Iris pigment epithelial cell (primary cell): ENCODE data around the gene LUZP1.

Experiments used
- DNase-seq: peaks from one replicate; pipeline ENCODE4 v3.0.0-alpha.2; 2011; ENCODE audit warnings: low read depth

LUZP1 gene

GRCh38 chr1:23116216-23116836, 52.3 kb downstream of the LUZP1 start:
- no peak for DNase-seq

- DNase-seq = no peak
These were observed 54.1 kb downstream of the LUZP1 start for GRCh38 chr1:23114424-23115079.

- no peak for DNase-seq
These were observed 56.8 kb downstream of the LUZP1 start for GRCh38 chr1:23111600-23112535.

GRCh38 chr1:23110391-23110790, 58.3 kb downstream of the LUZP1 start:
- no peak for DNase-seq

- DNase-seq = no peak
These were observed 59.6 kb downstream of the LUZP1 start for GRCh38 chr1:23108918-23109533.

- peak; percentile 75 for DNase-seq
These were observed 65.4 kb downstream of the LUZP1 start for GRCh38 chr1:23103001-23103889.

- peak; percentile 67 for DNase-seq
These were observed 66.4 kb downstream of the LUZP1 start for GRCh38 chr1:23102289-23102688.

GRCh38 chr1:23101887-23102286, 66.8 kb downstream of the LUZP1 start:
- DNase-seq = no peak

- peak; percentile 65 for DNase-seq
These were observed 67.4 kb downstream of the LUZP1 start for GRCh38 chr1:23101101-23101827.

- DNase-seq = peak; percentile 99
These were observed 68.4 kb downstream of the LUZP1 start for GRCh38 chr1:23100074-23100748.

- no peak for DNase-seq
These were observed 69.5 kb downstream of the LUZP1 start for GRCh38 chr1:23099171-23099536.

- DNase-seq = peak; percentile 83
These were observed 70.0 kb downstream of the LUZP1 start for GRCh38 chr1:23098463-23099170.

GRCh38 chr1:23097316-23097715, 71.3 kb downstream of the LUZP1 start:
- DNase-seq = peak; percentile 81

- DNase-seq = no peak
These were observed 76.2 kb downstream of the LUZP1 start for GRCh38 chr1:23092447-23092846.

- DNase-seq = no peak
These were observed 77.1 kb downstream of the LUZP1 start for GRCh38 chr1:23091545-23091944.

- no peak for DNase-seq
These were observed 78.6 kb downstream of the LUZP1 start for GRCh38 chr1:23090056-23090455.

GRCh38 chr1:23088027-23088426, 80.6 kb downstream of the LUZP1 start:
- no peak for DNase-seq

GRCh38 chr1:23085696-23086095, 83.0 kb downstream of the LUZP1 start:
- no peak for DNase-seq

GRCh38 chr1:23084880-23085279, 83.8 kb downstream of the LUZP1 start:
- DNase-seq = no peak
